Lower leg skin (tissue), 3 donors: Measurements from ENCODE around the gene HIPK2.

Experiments used
- POLR2A ChIP-seq, 2 donors: fragments of 450-650 bp; IDR thresholded peaks; one replicate each; pipeline ENCODE4 v1.6.1; 2016 to 2017; ENCODE audit warnings: antibody characterized with exemption in 2 of 2, mild to moderate bottlenecking in 1 of 2, moderate library complexity in 1 of 2
- TF ChIP-seq, protein P1 (sequence below), 3 donors: fragments of 450-650 bp; IDR thresholded peaks; one replicate each; pipeline ENCODE4 v1.5.1; 2016; ENCODE audit warnings: antibody characterized with exemption in 3 of 3, mild to moderate bottlenecking in 3 of 3, moderate library complexity in 2 of 3

DNA sequence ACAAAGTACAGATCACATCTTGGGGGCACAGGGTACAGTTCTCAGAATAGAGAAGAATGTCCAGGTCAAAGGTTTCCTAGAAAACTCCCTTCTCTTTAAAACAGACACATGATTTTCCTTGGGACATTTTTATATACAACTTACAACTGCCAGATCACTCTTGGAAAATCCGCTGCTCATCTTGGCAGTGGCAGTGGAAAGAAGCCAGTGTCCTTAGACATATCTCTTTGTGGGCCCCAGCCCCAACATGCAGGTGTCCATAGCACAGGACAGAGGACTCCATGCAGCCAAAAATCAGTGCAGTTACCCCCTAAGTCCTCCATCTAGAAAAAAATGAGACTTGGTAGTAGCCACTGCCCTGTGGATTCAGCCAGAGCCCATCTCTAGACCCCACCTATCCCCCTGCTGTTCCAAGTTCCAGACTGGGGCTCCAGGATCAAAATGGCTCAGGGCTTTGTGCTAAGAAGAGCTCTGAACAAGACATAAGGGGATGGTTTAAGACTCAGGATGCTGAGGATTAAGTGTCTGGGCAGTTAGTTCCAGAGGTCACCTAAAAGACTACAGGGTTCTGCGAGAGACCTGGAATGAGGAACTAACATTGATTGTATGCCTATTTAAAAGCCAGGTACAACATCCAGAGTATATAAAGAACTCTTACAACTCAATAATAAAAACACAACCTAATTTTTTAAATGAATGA lies 34.4 kb downstream of the HIPK2 start:
- TF ChIP-seq, protein P1, sequence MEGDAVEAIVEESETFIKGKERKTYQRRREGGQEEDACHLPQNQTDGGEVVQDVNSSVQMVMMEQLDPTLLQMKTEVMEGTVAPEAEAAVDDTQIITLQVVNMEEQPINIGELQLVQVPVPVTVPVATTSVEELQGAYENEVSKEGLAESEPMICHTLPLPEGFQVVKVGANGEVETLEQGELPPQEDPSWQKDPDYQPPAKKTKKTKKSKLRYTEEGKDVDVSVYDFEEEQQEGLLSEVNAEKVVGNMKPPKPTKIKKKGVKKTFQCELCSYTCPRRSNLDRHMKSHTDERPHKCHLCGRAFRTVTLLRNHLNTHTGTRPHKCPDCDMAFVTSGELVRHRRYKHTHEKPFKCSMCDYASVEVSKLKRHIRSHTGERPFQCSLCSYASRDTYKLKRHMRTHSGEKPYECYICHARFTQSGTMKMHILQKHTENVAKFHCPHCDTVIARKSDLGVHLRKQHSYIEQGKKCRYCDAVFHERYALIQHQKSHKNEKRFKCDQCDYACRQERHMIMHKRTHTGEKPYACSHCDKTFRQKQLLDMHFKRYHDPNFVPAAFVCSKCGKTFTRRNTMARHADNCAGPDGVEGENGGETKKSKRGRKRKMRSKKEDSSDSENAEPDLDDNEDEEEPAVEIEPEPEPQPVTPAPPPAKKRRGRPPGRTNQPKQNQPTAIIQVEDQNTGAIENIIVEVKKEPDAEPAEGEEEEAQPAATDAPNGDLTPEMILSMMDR (IDR thresholded peaks at IDR 0.05), result no peak
- TF ChIP-seq POLR2A (IDR thresholded peaks at IDR 0.05), result no peak
